Brain microvascular endothelial cell (primary cell): Measurements from ENCODE around the gene CFAP77.
"Not testable (repeated sequence)": the region's sequence is repeated elsewhere in the genome, so short reads cannot be mapped to it uniquely, and the experiment has no call there.

Source experiments
- DNase-seq: peaks from one replicate; pipeline ENCODE4 v3.0.0-alpha.2; 2020
- H3K27ac ChIP-seq: fragments of 250-450 bp; sonication (Bioruptor Pico); 2 replicates; pipeline ENCODE4 v1.5.1; 2020; ENCODE audit warnings: mild to moderate bottlenecking, moderate library complexity
- H3K27me3 ChIP-seq: fragments of 250-450 bp; sonication (Bioruptor Pico); replicated peaks from 2 replicates; pipeline ENCODE4 v1.5.1; 2020; ENCODE audit warnings: mild to moderate bottlenecking
- H3K36me3 ChIP-seq: fragments of 250-450 bp; sonication (Bioruptor Pico); replicated peaks from 2 replicates; pipeline ENCODE4 v1.5.1; 2020; ENCODE audit warnings: mild to moderate bottlenecking
- H3K4me3 ChIP-seq: 2 replicates; pipeline ENCODE4 v1.5.1; 2011; ENCODE audit warnings: low read depth, mild to moderate bottlenecking, control low read depth, low read length, moderate library complexity
- in situ Hi-C: cut with HindIII; loops from 2 replicates; pipeline ENCODE4 v1.10.0; 2017; ENCODE audit warnings: low sequenced_read_pairs, low pct_ligation_motif_present
- TF ChIP-seq, protein P1 (sequence below): IDR thresholded peaks from 2 replicates; pipeline ENCODE4 v1.5.1; 2011; ENCODE audit warnings: low read depth, mild to moderate bottlenecking, moderate library complexity, low read length, control low read depth, inconsistent platforms; ENCODE audit errors: missing control alignments

CFAP77 gene

DNA sequence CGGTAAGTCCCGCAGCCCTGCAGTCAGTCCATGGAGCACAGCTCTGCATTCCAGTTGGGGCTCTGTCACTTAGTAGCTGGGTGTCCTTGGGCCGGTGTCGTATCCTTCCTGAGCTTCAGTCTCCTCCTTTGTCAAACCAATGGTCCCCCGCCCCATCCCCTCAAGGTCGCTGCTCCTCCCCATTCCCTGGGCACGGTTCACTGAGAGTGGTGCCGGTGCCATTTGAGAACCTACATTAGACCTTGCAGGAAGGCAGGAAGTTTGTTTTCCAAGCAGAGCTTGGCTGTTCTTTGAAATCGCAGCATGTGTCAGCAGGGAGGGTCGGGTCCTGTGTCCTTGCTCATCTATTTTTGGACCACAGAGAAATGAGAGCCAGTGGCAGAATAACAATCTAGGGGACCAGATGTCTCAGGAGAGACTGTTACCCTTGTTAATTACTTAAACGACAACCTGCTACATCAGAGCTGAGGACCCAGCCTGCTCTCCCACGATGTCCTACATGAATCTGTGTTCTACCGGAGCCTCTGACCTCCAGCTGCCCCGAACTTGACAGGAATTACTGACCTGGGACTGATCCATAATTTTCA is 150.7 kb downstream of the CFAP77 start:
- DNase-seq = no peak
- Histone ChIP-seq H3K27ac (no peak overlapping the region), H3K27me3 (peaks cover 2% of the 10 kb centered on the region), H3K4me3 (no peak overlapping the region), H3K36me3 (no peaks in the 10 kb centered on the region)
- in situ Hi-C loops = no loop called here
- TF ChIP-seq, protein P1, sequence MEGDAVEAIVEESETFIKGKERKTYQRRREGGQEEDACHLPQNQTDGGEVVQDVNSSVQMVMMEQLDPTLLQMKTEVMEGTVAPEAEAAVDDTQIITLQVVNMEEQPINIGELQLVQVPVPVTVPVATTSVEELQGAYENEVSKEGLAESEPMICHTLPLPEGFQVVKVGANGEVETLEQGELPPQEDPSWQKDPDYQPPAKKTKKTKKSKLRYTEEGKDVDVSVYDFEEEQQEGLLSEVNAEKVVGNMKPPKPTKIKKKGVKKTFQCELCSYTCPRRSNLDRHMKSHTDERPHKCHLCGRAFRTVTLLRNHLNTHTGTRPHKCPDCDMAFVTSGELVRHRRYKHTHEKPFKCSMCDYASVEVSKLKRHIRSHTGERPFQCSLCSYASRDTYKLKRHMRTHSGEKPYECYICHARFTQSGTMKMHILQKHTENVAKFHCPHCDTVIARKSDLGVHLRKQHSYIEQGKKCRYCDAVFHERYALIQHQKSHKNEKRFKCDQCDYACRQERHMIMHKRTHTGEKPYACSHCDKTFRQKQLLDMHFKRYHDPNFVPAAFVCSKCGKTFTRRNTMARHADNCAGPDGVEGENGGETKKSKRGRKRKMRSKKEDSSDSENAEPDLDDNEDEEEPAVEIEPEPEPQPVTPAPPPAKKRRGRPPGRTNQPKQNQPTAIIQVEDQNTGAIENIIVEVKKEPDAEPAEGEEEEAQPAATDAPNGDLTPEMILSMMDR = no peak

DNA sequence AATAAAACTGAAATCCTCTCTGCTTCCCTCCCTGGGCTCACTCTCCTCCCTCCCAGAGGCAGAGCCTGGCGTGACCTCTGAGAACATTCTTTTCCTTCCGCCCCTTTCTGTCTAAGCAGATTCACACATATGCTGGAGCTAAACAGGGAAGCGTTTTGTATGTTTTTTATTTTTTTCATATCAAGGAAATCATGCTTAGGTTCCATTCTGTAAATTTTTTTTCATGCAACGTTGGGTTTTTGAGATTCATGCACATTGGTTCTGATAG is 152.2 kb downstream of the CFAP77 start:
- TF ChIP-seq, protein P1 = no peak
- no peak for DNase-seq
- Histone ChIP-seq H3K36me3 (no peaks in the 10 kb centered on the region), H3K27me3 (peaks cover 2% of the 10 kb centered on the region), H3K4me3 (no peak overlapping the region), H3K27ac (no peak overlapping the region)
- in situ Hi-C loops = no loop called here

DNA sequence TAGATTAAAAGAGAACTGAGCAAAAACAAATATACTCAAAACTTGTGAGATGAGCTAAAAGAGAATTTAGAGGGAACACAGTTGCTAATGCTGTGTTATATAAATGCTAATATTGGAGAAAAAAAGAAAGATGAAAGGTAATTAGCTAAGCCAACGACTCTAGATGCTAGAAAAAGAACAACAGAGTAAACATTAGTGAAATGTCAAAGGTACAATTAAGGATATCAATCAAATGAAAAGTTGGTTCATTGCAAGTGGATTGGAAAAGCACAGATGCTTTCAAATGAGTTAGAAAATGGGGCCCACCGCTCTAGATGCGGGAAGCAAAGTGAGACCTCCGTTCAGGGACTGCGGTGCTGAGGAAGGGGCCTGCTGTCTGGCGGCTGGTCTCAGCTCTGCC is 154.5 kb downstream of the CFAP77 start:
- Histone ChIP-seq H3K27me3 (peaks cover 2% of the 10 kb centered on the region), H3K4me3 (no peak overlapping the region), H3K27ac (no peak overlapping the region), H3K36me3 (no peaks in the 10 kb centered on the region)
- TF ChIP-seq, protein P1 = no peak
- in situ Hi-C loops = no loop called here
- DNase-seq = no peak

DNA sequence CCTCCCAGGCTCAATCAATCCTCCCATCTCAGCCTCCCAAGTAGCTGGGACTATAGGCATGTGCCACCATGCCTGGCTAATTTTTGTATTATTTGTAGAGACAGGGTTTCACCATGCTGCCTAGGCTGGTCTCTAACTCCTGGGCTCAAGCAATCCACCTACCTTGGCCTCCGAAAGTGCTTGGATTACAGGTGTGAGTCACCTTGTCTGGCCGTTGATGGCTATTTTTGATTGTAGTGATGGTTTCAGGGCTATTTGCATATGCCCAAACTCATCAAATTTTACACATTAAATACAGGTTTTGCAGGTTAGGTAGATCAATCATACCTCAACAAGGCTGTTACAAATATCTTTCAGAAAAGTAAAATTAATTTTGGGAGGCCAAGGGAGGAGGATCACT is 158.8 kb downstream of the CFAP77 start:
- in situ Hi-C loops, DNase-seq, H3K27ac ChIP-seq, H3K27me3 ChIP-seq, H3K4me3 ChIP-seq, H3K36me3 ChIP-seq: not testable (repeated sequence)

DNA sequence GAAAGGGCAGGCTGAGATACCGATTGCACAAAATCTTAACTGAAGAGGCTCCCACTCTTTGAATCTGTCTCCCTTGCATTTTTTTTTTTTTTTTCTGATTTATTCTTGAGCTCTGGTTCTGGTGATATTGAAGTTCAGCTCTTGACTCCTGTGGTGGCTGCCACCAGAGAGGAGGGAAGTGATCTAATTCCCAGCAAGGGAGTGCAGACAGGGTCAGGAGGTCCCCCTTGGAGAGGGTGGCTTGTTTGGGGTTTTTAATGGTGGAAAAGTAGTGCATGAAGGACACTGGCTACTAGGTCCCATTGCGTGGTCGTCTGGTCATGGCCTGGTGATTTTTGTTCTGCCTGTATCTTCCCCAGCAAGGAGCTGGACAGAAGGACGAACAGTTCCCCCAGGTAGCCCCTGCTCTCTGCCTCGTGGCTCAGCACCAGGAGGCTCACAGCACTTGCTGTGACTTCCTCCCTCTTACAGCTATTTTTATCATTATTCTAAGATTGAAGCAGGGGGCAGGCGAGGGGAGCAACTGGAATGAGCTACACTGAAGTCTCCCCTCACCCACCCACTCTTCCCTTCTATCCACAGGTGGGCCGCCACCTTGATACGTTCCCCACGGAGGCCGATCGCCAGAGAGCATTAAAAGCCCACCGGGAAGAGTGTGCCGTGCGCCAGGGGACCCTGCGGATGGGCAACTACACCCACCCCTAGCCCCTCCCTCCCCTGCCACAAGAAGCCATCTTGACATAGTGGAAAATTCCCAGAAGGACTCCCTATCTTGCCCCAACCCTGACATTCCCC is 162.0 kb downstream of the CFAP77 start:
- in situ Hi-C loops = no loop called here
- H3K4me3 ChIP-seq = no peak overlapping the region
- no peak for DNase-seq
- TF ChIP-seq, protein P1 = no peak
- no peaks in the 10 kb centered on the region for H3K36me3 ChIP-seq
- peaks cover 5% of the 10 kb centered on the region for H3K27me3 ChIP-seq
- H3K27ac ChIP-seq = no peak overlapping the region

DNA sequence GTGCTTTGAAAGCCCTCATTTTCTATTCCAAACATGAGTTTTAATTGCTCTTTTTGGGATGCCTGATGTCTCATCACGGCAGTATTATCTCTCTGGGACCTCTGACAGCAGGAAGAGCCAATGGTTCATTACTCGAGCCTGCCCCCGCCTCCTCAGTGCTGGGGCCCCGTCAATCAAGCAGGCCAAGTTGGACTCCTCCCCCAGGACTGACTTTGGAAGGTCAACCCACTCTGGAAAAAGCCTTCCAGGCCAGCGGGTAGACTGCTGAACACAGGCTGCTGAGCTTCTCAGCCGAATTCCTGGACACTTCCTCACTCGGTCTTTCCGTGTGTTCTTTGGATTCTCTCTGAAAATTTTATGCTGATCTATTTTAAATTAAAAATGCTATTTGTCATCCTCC is 162.9 kb downstream of the CFAP77 start:
- H3K27ac ChIP-seq = no peak overlapping the region
- in situ Hi-C loops = no loop called here
- peaks cover 12% of the 10 kb centered on the region for H3K27me3 ChIP-seq
- TF ChIP-seq, protein P1 = no peak
- peak; percentile 25 for DNase-seq
- no peaks in the 10 kb centered on the region for H3K36me3 ChIP-seq
- no peak overlapping the region for H3K4me3 ChIP-seq
